HL-60 (cell line): Measurements from ENCODE around the gene EREG.

Source experiments
- DNase-seq, 2 experiments: peaks; one replicate each; pipeline ENCODE4 v3.0.0-alpha.2; 2010 to 2020; ENCODE audit warnings: low read depth in 1 of 2, low spot score in 1 of 2
- H3K27ac ChIP-seq: fragments of 250-450 bp; sonication (Bioruptor Pico); replicated peaks from 2 replicates; pipeline ENCODE4 v1.5.1; 2020; ENCODE audit warnings: mild to moderate bottlenecking, moderate library complexity
- H3K27me3 ChIP-seq: fragments of 250-450 bp; sonication (Bioruptor Pico); 2 replicates; pipeline ENCODE4 v1.5.1; 2021; ENCODE audit warnings: mild to moderate bottlenecking, moderate library complexity; ENCODE audit not compliant: insufficient read depth, poor library complexity, severe bottlenecking
- H3K4me3 ChIP-seq: replicated peaks from 2 replicates; pipeline ENCODE4 v1.5.1; 2011; ENCODE audit warnings: mild to moderate bottlenecking, control low read depth, low read length; ENCODE audit not compliant: insufficient read depth
- CTCF ChIP-seq: IDR thresholded peaks from one replicate; pipeline ENCODE4 v1.5.1; 2011; ENCODE audit warnings: low read length, control low read depth, inconsistent platforms; ENCODE audit not compliant: insufficient read depth
- GABPA ChIP-seq: IDR thresholded peaks from 2 replicates; pipeline ENCODE4 v1.6.1; 2012; ENCODE audit warnings: low read depth
- POLR2AphosphoS5 ChIP-seq: IDR thresholded peaks from 2 replicates; pipeline ENCODE4 v1.6.1; 2012; ENCODE audit warnings: low read depth
- REST ChIP-seq: IDR thresholded peaks from 2 replicates; pipeline ENCODE4 v1.6.1; 2012; ENCODE audit warnings: low read depth; ENCODE audit not compliant: insufficient replicate concordance
- SPI1 ChIP-seq: IDR thresholded peaks from 2 replicates; pipeline ENCODE4 v1.6.1; 2012; ENCODE audit warnings: low read depth, mild to moderate bottlenecking, borderline replicate concordance

The EREG gene

GRCh38 chr4:74344031-74344430, 20.9 kb upstream of the EREG start:
- H3K4me3 ChIP-seq: no peak overlapping the region
- no peak for DNase-seq
- no peak overlapping the region for H3K27ac ChIP-seq
- no peaks in the 10 kb centered on the region for H3K27me3 ChIP-seq
- TF ChIP-seq CTCF: no peak
- TF ChIP-seq SPI1: no peak
- no peak for TF ChIP-seq POLR2AphosphoS5
- TF ChIP-seq REST: no peak
- TF ChIP-seq GABPA: no peak

GRCh38 chr4:74353858-74354257, 11.1 kb upstream of the EREG start:
- TF ChIP-seq SPI1 (no peak), REST (no peak), POLR2AphosphoS5 (no peak), GABPA (no peak), CTCF (no peak)
- no peak for DNase-seq
- H3K27me3 ChIP-seq: no peaks in the 10 kb centered on the region
- no peak overlapping the region for H3K27ac ChIP-seq
- no peak overlapping the region for H3K4me3 ChIP-seq

- Histone ChIP-seq H3K4me3 (no peak overlapping the region), H3K27ac (no peak overlapping the region), H3K27me3 (no peaks in the 10 kb centered on the region)
- no peak for TF ChIP-seq SPI1
- no peak for DNase-seq
These were observed 7.0 kb upstream of the EREG start for GRCh38 chr4:74357965-74358364.

- no peak for DNase-seq
- Histone ChIP-seq H3K27ac (no peak overlapping the region), H3K27me3 (no peaks in the 10 kb centered on the region), H3K4me3 (no peak overlapping the region)
- TF ChIP-seq POLR2AphosphoS5 (no peak), GABPA (no peak), SPI1 (no peak), CTCF (no peak), REST (no peak)
These were observed 3.3 kb upstream of the EREG start for GRCh38 chr4:74361671-74362070.
